ENCODE measurements around the gene ASB10.

DNA sequence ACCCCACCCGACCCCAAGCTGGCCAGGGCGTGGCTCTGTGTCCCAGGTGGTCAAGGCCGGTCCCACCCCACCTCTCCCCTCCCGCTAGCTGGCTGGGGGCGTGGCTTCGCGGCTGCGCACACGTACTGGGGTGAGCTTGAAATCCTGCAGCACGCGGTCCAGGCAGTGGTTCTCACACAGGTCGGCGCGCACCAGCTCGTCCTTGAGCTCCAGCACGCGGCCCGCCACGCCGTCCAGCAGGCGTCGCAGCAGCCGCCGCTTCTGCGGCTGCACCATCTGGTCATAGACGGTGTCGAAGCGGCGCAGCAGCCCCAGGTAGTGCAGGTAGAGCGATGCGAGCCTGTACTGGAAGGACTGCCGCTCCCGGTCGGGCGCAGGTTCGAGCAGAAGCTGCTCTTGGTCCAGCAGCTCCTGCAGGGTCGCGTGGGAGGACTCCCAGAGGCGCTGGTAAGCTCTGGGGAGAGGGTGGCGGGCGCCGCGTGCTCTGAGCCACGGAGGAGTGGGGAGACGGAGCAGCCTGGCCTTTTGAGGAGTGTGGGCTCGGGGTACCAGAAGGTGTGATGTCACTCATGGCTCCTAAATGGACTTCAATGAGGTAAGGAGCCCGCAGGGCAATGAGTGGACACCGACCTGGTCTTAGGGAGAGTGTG, 17.5 kb upstream of the ASB10 start:
- TF ChIP-seq, protein P1, sequence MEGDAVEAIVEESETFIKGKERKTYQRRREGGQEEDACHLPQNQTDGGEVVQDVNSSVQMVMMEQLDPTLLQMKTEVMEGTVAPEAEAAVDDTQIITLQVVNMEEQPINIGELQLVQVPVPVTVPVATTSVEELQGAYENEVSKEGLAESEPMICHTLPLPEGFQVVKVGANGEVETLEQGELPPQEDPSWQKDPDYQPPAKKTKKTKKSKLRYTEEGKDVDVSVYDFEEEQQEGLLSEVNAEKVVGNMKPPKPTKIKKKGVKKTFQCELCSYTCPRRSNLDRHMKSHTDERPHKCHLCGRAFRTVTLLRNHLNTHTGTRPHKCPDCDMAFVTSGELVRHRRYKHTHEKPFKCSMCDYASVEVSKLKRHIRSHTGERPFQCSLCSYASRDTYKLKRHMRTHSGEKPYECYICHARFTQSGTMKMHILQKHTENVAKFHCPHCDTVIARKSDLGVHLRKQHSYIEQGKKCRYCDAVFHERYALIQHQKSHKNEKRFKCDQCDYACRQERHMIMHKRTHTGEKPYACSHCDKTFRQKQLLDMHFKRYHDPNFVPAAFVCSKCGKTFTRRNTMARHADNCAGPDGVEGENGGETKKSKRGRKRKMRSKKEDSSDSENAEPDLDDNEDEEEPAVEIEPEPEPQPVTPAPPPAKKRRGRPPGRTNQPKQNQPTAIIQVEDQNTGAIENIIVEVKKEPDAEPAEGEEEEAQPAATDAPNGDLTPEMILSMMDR (IDR thresholded peaks at IDR 0.05; ENCODE audit: control extremely low read depth in 1 of 3, insufficient read depth in 1 of 3, low read depth in 1 of 3, low read length in 3 of 3), result no peak
- no peak for TF ChIP-seq CEBPB (IDR thresholded peaks at IDR 0.05; ENCODE audit: low read depth, low read length)
- TF ChIP-seq ASH2L (IDR thresholded peaks at IDR 0.05; ENCODE audit: low read length), result no peak
- TF ChIP-seq RAD21 (IDR thresholded peaks at IDR 0.05 in 1 of 2, conservative IDR thresholded peaks at IDR 0.05 in 1 of 2; ENCODE audit: low read depth in 2 of 2, low read length in 2 of 2), result no peak
- TF ChIP-seq GABPA (IDR thresholded peaks at IDR 0.05; ENCODE audit: borderline replicate concordance, insufficient read depth, low read length), result no peak
- no peak for TF ChIP-seq ZNF274 (IDR thresholded peaks at IDR 0.05; ENCODE audit: borderline replicate concordance, extremely low read depth, low read length)
- TF ChIP-seq, protein P2, sequence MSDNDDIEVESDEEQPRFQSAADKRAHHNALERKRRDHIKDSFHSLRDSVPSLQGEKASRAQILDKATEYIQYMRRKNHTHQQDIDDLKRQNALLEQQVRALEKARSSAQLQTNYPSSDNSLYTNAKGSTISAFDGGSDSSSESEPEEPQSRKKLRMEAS (IDR thresholded peaks at IDR 0.05), result no peak; the same call in 1 of the 2 replicates
- no peak for TF ChIP-seq CBX5 (IDR thresholded peaks at IDR 0.05; ENCODE audit: low read depth, low read length)
- TF ChIP-seq POLR2A (IDR thresholded peaks at IDR 0.05; ENCODE audit: control extremely low read depth in 1 of 2, low read depth in 2 of 2, low read length in 2 of 2), result no peak
